GM21423 (cell line): ENCODE measurements around the gene UGT3A2.
"Not testable (repeated sequence)": the region's sequence is repeated elsewhere in the genome, so short reads cannot be mapped to it uniquely, and the experiment has no call there.

Source experiments
- ATAC-seq: cut with Tn5 transposase; IDR thresholded peaks from one replicate; pipeline ENCODE4 v1.9.1; 2021; ENCODE audit warnings: mild to moderate bottlenecking, moderate library complexity; ENCODE audit not compliant: unreplicated experiment

Gene UGT3A2

DNA sequence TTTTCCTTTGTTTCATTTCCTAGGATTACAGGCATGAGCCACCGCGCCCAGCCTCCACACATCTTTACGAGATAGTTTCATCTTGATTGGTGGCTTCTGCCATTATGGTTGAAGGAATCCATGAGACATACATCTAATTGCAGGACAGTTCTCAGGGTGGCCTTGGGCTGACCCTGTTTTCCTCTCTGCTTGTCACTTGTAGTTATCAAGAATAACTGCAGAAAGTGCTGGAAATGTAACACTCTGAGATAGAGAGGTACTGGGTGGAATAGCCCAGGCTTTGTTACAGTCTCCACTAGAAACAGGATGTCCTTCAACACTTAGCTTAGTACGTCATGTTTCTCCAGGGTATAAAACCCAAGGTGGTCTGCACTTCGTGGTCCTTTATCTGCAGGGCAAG, 10.7 kb downstream of the UGT3A2 start:
- no peak for ATAC-seq

GRCh38 chr5:36054647-36055046, 12.0 kb downstream of the UGT3A2 start:
- ATAC-seq = no peak

DNA sequence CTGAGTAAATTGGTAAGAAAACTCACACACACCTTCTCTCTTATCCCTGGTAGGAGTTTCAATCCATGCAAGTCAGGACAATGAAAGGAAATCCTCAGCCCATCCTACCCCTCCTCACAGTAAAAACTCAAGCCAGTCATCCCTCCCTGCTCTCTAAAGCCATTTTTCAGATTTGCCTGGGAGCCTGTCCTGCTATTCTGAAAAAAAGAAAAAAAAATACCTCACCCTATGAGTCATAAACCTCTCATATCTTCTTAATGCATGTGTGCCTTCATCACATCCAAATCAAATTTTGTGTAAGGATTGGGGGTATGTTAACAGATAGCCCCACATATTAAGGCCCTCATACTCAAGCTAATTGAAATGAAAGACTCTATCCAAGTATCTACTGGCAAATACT, 14.1 kb downstream of the UGT3A2 start:
- no peak for ATAC-seq

- no peak for ATAC-seq
Measured at GRCh38 chr5:36049949-36050348, 16.7 kb downstream of the UGT3A2 start.

- no peak for ATAC-seq
Measured at GRCh38 chr5:36047384-36048160, 19.1 kb downstream of the UGT3A2 start.

- no peak for ATAC-seq
Measured at GRCh38 chr5:36045895-36046294, 20.8 kb downstream of the UGT3A2 start.

- ATAC-seq = no peak
Measured at GRCh38 chr5:36041537-36041845, 25.2 kb downstream of the UGT3A2 start.

- ATAC-seq = no peak
Measured at GRCh38 chr5:36040651-36041536, 25.8 kb downstream of the UGT3A2 start.

DNA sequence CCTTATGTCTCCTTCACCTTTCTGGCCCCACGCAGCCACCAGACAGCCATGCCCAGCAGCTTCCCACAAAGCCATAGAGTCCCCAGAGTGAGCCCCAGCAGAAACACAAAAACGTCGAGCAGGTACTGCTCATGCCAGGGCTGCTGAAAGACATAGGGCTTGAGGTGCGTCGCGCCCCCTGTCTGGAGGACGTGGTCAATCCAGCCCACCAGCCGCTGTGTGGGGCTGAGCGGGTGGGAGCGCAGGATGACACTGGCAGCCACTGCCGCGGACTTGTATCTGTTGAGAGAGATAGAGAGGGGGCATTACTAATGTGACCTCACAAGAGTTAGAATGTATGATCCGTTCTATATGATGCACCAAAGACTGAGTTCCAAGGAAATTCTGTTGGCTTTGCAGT, 31.0 kb downstream of the UGT3A2 start:
- no peak for ATAC-seq

GRCh38 chr5:36034536-36035134, 32.0 kb downstream of the UGT3A2 start:
- ATAC-seq = not testable (repeated sequence)

GRCh38 chr5:36033486-36033885, 33.2 kb downstream of the UGT3A2 start:
- ATAC-seq = no peak

- no peak for ATAC-seq
Measured at GRCh38 chr5:36033047-36033446, 33.6 kb downstream of the UGT3A2 start.

GRCh38 chr5:36031223-36031622, 35.5 kb downstream of the UGT3A2 start:
- ATAC-seq = no peak

GRCh38 chr5:36029914-36030313, 36.8 kb downstream of the UGT3A2 start:
- ATAC-seq = no peak

DNA sequence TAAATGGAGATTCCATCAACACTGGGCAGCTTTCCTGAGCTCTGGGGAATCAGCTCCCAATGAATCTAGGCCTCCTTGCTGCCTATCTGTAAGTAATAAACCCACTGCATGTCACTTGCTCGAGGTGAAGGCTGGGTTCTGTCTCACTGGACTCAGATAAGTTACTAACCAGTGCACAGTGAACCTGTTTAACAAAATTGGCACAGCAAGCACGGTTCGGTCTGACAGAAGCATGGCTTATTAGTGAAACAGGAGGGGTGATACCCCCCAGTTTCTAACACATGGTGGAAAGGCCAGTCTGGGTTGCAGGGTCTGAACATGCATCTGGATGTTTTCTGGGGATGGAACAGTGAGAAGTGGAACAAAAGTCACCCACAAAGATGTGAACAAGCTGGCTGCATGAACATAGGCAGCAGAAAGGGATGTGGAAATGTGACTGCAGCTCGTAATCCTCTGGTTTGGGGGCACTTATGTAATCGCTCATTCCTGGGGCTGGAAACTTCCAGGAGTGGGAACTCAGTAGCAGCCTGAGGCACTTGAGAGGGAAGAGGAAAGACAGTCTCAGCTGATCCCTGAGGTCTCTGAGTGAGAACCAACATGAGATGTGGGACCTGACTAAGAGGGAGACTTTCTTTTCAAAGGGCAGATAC, 37.7 kb downstream of the UGT3A2 start:
- ATAC-seq = no peak

- no peak for ATAC-seq
Measured at GRCh38 chr5:36027711-36028110, 39.0 kb downstream of the UGT3A2 start.

GRCh38 chr5:36026706-36027465, 39.8 kb downstream of the UGT3A2 start:
- no peak for ATAC-seq

DNA sequence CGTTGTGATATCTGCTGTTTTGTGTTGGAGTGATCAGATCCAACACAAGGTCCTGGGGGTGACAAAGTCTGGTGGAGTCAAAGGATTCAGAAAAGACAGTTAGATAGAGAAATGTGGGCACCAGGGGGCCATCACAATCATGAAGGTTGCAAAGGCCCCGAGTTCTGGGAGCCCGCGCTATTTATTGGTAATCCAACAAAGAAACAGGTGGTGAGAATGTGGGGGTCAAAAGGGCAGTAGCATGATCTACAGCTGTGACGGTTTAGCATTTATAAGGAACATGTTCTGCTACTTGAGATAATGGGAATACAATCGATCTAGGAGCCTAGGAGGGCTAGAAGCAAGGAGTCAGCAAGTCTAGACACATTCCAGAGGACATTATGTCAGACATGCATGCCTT, 44.4 kb downstream of the UGT3A2 start:
- ATAC-seq = not testable (repeated sequence)

DNA sequence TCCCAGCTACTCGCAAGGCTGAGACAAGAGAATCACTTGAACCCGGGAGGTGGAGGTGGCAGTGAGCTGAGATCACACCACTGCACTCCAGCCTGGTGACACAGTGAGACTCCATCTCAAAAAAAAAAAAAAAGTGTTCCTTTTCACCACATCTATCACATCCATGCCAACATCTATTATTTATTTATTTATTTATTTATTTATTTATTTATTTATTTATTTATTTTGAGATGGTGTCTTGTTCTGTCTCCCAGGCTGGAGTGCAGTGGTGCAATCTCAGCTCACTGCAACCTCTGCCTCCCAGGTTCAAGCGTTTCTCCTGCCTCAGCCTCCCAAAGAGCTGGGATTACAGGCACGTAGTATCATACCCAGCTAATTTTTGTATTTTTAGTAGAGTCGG, 47.1 kb downstream of the UGT3A2 start:
- ATAC-seq = not testable (repeated sequence)

DNA sequence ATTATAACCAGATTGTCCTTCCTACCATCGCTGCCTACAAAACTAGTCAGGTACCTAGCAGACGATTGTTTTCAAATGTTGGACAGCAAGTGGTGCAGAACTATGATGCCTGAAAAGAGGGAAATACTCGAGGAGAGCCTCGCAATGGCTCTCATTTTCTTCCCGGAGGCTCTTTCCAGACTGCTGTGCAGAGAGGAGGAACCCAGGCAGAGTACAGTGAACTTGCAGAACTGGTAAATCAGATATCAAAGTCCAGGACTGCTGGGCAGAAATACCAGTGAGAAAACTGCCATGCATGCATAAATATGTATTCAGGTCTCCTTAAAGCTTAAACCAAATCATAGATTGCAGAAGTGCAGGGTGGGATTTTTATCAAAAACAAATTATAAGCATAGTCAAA, 49.1 kb downstream of the UGT3A2 start:
- no peak for ATAC-seq

DNA sequence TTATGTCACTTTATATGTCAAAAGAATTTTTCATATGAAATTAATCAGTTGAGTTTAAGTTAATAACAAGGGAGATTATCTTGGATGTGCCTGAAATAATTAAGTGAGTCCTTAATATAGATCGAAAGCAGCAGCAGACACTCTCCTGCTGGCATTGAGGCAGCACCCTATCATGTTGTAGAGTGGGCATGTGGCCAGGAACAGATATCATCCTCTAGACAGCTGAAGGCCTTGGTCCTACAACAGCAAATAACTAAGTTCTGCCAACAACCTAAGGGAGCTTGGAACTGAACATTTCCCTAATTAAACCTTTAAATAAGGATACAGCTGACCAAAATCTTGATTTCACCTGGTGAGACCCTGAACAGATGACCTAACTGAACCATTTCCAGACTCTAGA, 49.7 kb downstream of the UGT3A2 start:
- no peak for ATAC-seq
